Tongue (tissue), 2 donors: ENCODE measurements around the gene CEP112. TPM values are rescaled to one million over a fixed set of nuclear protein-coding genes. Genes with fewer than 3 reads are reported as not detected.

Experiments
- DNase-seq: peaks from one replicate; pipeline ENCODE4 v3.0.0-alpha.2; 2015
- total RNA-seq: library from RNA; depleted of rRNA; stranded (reverse); fragments of >200 nt; gene quantifications from one replicate; pipeline ENCODE4 v1.2.3, GENCODE V29; 2014

CEP112 gene
- total RNA-seq, 1 donor from 2014 or later: 26.7 TPM

DNA sequence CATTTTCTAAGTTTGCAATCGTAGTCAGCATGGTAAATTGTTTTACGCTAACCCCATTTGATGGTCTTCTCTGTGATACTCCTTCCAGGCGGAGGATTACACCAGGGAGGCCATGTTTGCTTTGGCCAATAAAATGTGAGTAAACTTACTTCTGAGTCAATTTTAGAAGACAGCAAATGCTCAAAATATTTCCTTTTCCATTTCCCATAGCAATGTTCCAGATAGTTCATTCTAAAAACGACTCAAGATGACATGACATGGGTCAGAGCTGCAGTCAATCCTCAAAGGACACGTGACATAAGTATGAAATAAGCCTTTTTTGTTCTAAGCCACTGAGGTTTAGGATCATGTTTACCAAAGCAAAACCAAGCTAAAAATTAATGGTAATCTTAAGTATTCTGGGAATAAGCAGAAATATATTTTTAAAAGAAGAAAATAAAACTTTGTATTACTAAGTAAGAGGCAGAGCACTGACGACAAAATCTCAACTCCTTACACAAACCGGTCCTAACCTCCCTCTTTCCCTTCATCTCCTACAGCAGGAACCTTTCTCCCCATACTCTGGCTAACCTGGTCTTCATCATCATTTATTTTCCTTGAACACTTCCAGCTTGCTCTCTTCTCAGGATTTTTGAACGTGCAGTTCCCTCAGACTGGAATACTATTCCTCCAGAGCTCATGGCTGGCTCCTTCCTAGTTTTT lies 266.2 kb downstream of the CEP112 start:
- DNase-seq: peak; percentile 14

DNA sequence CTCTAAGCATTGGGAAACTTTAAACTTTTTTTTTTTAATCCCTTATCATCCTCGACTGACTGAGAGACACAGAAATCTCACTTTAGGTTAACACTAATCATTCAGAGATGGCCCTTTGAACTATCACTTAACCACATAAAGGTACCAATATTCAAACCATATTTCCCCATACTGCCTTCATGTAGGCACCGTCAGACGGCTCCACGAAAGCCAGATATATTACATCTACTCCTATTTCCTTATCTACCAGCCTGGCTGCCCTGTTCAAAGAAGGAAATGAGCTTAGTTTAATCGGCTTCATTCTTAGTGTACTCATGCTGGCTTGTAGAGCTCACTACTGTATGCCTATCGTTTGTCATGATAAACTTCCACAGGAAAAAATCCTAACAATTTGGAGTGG lies 270.9 kb downstream of the CEP112 start:
- DNase-seq: no peak

DNA sequence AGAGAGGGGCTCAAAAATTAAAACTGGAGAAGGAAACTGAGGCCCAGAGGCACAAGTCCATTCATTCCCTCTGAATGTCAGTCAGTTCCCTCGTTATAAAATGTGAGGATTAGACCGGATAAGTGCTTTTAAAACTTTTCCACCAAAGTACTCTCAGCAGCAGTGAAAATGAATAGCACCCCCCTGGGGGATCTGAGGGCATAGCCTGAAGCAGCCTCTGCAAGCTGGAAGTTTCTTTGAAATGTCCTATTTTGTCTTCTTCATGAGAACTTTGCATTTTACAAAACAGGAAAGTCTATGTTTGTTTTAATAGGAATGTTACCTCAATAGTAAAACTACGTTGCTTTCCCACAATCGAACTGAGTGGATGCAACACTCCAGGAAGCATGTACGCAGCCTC lies 273.0 kb downstream of the CEP112 start:
- DNase-seq: peak; percentile 44

DNA sequence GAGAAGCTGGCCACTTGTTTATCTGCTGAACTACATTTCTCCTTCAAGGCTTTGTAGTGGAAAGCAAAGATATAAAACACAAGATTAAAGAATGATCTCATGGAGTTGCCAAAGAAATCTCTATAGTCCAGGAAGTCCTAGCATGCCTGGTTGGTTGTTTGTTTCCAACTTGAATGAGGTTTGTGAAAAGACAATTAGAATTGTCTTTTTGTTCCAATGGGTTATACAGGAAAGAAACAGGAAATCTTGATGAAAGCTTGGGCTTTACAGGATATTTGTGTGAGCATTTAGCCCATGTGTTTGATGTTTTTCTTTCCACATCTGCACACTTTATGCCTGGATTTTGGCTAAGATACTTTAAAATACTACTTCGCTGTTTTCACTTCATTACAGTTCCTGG lies 273.4 kb downstream of the CEP112 start:
- peak; percentile 35 for DNase-seq

DNA sequence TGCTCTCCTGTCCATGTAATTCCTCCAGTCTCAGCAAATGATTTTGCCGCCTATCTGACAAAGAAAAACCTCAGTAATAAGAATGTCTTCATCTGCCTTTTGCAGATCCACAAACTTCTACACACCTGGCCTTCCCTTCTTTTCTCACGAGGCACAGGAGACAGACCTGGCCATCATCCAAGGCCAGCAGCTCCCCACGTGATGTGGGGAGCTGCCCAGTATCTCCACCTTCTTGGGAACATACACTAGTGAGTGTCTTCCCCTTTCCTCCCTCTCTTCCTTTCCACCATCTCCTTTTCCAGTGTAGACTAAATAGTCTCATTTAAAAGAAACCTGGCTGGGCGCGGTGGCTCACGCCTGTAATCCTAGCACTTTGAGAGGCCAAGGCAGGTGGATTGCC lies 274.4 kb downstream of the CEP112 start:
- DNase-seq: no peak

DNA sequence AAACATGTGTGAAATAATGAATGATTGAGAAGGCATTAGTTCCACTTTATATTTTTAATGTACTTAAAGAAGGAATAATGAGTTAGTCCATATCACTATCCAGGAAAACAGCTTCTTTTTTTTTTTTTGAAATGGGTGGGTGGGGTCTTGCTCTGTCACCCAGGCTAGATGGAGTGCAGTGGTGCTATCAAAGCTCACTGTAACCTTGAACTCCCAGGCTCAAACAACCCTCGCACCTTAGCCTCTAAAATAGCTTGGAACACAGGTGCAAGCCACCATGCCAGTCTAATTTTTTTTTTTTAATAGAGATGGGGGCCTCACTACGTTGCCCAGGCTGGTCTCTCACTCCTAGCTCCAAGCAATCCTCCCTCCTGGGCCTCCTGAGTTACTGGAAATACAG lies 275.5 kb downstream of the CEP112 start:
- DNase-seq: no peak

DNA sequence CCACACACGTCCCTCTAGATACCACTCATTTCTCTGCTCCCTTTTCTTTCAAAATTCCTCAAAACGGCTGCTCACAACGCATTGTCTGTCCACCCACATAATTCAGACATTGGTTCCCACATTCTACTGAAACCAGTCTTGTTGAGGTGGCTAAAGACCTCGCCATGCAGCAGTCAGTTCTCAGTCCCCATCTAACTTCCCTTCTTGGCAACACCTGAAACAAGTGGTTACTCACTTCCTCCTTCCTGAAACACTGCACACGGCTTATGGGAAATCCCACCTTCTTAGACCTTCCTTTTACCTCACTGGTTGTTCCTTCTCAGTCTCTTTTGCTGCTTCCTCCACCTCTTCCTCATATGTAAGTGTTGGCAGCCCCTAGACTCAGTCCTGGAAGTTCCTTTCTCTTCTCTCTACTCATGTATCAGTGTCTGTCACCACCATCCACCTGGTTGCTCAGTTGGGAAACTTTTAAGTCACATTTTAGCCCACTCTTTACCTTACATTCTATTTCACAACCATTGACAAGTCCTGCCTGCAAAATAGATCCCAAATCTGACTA lies 277.1 kb downstream of the CEP112 start:
- DNase-seq: no peak

DNA sequence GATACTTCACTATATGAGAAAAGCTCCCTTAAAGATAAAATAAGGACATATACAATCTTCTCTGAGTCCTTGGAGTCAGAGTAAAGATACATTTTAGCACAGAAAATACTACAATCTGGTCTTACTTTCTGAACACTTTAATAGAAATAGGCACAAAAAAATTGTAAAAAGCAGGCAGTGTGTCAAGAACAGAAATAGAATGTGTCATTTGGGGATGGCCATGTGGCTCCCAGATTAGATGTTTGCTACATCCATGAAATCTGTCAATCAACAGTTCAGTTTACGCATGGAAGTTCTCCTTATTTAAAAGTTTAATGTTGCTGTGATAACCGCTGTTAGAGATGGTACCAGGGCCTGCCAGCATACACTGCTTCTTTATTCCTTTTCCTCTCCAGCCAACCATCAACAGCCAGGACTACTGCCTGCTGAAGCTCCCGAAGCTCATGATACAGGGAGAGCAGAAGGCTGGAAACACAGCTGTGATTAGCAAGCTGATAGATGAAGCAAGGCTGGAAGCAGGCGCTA lies 278.5 kb downstream of the CEP112 start:
- DNase-seq: no peak

DNA sequence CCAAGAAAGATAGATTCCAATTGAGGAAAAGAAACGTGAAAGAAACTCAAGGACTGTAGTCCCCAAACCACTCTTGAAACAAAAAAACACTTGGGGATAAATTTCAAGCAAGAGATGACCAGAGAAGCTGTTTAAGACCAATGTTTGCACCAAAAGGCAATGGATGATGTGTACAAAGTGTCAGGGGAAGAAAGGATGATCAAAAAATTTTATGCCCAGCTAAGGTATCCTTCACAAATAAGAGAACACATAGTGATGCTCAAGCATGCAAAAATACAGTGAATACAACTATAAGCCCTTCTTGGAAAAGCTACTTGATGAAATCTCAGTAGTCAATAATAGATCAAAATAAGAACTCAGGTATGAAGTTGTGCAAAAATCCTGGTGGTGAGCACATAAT lies 281.1 kb downstream of the CEP112 start:
- no peak for DNase-seq

DNA sequence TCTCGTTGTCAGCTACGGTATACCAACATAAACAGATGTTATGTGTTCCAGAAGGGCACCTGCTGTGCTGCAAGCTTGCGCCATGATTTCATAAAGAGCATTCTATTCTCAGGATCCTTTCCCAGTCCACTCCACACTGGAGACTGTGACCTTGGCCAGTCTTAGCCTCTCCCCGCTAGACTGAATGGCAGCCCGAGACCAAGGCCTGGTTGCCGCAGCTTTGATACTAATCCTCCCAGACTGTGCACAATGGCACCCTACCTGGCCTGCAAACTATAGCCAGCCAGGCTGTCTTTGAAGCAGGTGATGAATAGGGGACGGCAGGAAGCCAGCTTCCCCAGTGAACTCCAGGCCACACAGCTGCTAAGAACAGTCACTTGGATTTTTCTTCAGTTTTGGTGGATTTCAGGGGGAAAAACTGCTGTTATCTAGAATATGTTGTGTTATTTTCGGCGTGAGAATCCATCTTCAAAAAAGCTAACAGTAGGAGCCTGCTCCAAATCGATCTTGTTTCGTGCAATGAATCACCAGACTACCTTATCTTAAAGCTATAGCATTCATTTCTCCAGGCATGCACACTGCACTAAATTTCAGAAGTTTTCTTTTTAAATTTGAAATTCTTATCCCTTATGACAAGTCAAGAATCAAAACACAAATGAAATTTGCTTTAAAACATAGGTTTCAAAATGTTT lies 289.0 kb downstream of the CEP112 start:
- DNase-seq: no peak

DNA sequence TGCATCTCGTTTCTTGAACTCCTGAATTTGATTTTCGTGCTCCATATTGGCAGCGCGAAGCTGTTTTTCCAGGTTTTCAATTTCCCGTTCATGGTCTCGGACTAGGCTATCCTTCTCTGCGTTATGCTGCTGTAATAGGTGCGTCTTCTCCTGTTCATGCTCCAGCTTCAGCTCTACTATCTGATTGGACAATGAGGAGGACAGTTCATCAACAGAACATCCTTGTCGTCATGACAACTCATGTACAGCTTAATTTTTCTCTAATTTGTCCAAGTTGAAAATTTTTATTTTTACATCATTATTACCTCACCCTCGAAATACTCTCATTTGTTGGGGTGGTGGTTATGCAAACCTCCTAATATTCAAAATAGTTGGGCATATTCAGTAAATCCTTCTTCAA lies 289.8 kb downstream of the CEP112 start:
- no peak for DNase-seq

DNA sequence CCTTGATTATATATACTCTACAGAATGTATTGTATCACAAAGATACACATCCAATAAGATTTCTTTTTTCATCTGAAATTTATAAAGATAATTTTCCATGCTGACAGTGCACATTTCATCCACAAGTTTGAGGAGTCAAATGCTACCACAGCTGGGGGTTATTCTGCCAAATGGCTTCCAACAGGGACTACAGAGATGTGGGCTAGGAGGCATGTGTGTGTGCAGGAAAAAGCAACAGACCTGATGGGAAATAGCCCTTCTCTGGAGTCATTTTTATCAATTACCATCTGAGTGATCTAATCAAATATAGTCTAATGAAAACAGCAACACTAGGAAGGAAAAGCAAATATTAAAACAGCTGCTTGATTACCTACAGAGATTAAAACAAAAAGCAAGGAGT lies 290.5 kb downstream of the CEP112 start:
- DNase-seq: no peak

DNA sequence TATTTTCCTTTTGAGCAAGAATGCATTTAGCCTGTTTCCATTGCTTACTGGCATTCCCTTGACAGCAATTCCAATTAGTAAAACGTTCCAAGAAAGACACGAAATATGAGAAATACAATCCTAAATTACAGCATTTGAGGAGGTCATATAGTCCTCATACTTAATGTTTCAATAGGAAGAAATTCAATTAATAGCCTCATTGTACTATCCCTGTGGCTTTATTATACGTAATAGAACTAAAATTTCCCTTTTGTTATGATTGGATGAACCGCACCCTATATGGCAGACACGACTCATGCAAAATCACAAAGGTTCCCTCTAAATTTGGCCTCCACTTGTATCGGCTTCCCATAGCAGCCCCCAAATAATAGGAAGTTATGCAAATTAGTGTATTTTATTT lies 291.7 kb downstream of the CEP112 start:
- DNase-seq: no peak

DNA sequence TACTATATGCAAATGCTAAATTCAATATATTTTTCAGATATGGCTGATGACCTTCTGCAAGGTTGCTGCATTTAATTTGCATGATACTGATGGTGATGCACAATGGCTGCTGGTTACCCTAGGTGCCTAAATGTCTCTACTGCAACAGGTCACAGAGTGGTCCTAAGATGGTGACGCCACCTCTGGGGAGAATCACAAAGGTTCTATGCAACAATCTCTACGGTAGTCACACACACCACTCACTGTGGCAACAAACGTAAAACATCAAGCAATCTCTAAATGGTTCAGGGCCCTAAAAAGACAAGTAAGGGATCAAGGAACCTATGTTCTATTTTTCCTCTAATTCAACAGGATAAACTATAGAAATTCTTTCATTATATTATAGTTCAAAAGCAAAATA lies 293.3 kb downstream of the CEP112 start:
- no peak for DNase-seq

DNA sequence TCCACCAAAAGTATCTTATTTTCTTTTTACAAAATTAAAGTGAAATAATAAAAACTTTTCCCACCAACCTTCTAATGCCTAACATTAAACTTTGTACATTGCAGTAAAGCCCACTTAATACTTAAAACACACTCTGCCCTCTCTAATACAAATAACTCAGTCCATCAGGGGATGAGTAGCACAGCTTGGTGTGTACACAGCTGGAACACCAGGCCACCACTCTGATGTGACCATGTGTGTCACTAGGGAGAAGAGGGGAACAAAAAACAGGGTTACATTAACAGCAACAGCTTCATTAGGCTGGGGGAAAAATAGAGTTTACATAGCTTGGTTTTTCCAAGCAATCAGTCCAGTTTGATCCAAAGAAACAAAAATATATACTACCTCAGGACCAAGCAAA lies 295.0 kb downstream of the CEP112 start:
- DNase-seq: no peak

DNA sequence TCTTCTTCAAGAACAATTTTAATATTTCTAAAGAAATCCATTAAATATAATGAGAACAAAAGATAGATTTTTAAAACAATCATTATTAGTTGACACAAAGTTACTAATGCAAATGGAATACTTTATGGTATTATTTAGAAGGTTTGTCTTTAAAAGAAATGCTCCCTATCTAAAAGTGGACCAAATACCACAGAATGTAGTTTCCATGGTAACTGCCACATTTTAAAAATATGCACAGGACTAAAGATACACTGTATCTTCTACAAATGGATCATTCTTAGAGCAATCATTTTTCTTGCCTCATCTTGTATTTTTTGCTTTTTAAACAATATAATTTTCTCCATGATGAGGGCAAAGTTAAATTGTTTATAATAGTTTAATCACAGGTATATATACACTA lies 296.0 kb downstream of the CEP112 start:
- DNase-seq: no peak

DNA sequence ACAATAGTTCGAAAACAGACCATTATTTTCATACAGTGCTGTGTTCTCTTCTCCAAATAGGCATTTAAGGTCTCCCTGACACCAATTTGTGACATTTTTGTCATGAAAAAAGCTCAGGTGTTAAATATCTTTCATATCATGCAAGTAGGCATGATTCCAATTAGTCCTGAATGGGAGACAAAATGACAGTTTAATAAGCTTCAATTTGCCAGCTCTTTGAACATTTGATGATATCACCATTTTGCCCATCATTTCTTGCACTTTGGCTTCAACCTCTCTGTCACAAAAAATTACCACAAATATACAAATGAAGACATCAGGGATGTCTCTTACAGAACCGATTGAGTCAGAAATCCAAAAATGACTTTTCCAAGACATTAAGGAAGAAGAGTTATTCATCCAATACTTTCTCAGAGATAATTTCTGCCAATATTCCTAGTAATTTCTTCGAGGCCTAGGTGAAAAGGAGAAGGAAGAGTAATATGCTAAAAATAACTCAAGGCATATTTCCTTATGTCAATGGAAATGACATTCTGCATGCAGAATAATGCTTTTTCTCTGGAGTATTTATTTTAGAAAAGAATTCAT lies 298.1 kb downstream of the CEP112 start:
- DNase-seq: no peak

DNA sequence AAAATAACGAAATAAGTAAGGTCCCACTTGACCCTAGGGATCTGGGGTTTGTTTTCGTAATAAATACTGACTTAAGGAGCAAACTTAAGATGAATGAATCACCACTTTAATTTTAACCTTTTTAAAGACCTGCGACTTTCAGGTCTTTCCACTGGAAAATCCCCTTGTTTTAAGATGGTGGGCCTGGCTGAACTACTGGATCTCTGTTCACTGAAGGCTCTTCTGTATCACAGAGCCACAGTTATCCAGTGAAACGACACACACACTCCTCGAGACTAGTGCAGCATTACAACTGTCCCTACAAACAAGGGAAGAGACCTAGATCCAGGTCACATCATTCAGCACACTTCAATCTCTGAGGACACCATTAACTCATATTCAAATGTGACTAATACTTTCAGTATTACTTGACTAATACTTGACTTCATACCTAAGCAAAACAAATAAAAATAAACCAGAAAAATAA lies 299.0 kb downstream of the CEP112 start:
- DNase-seq: no peak

DNA sequence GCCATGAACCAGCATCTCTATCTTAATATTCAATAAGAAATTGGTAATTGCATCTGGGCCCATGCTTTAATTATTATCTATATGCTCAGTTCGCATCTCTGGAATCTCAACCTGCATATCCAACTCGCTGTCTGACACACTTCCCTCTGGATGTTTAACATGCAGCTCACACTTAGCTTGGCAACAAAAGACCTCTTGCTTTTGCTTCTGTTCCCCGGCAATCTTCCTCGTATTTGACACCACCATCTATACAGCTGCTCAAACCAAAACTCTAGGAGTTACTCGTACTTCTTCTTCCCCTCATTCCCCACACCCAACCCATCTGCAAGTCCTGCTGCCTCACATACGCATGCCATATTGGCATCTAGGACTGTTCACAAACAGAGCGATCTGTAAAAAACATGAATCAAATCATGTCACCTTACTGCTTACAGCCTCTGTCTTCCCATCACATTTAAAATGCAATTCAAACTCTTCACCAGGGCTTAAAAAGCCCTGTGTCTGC lies 300.6 kb downstream of the CEP112 start:
- DNase-seq: no peak

DNA sequence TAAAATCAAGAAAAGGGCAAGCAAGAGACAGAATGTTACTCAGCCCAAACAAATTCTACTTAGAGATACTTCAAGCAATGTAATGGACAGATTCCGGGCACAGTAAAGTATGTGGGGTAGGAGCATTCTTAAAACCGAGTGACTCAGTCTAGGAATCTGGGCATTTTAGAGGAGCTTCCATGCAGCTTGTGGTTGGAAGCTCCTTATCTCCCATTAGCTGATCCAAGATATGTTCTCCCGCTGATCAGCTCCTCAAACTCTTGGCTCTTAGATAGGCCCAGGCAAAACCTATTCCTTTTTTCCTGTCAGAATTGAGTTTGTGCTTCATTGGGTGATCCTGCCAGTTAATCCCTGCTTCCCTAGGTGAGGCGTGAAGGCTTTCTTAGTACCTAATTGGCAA lies 303.3 kb downstream of the CEP112 start:
- DNase-seq: no peak

DNA sequence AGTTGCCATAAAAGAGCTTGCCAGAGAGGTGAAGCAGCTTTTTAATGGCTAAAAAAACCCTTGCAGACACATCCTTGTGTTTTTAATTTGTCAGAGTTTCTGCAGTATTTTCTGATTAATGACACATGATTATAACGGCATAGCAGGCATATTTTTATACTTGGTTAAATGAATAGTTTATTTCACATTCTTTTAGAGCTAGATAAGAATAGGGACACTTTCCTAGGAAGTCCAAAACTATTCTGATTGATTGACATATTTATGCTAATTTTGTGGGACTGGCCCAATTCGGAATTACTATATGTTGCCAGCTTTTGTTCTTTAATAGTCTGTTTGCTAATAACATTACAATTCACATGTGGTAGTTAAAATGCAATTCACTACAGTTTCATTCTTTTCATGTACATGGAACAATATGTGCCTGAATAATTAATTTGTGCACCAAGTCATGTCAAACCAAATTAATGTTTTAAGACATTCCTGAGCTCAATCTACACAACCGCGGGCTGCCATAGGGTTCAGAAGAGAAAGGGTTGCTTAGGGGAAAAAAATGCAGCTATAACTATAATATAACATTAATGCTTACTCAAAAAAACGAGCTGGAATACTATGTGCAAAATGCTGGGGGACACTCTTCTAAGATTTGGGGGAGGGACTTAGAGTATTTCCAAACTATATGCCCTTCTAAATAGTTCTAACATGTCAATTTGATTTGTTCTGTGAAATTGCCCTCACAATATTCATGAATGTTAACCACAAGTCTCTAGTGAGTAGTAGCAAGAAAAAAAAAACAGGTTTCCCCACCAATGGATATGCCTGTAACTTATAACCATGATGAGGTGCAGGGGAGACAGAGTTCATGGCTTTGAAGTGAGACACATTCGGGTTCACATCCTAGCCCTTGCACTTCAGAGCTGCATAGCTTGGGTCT lies 305.4 kb downstream of the CEP112 start:
- no peak for DNase-seq
